ENCODE measurements around the gene WEE1.
"Not testable (repeated sequence)": the region's sequence is repeated elsewhere in the genome, so short reads cannot be mapped to it uniquely, and the experiment has no call there.

Gene WEE1

DNA sequence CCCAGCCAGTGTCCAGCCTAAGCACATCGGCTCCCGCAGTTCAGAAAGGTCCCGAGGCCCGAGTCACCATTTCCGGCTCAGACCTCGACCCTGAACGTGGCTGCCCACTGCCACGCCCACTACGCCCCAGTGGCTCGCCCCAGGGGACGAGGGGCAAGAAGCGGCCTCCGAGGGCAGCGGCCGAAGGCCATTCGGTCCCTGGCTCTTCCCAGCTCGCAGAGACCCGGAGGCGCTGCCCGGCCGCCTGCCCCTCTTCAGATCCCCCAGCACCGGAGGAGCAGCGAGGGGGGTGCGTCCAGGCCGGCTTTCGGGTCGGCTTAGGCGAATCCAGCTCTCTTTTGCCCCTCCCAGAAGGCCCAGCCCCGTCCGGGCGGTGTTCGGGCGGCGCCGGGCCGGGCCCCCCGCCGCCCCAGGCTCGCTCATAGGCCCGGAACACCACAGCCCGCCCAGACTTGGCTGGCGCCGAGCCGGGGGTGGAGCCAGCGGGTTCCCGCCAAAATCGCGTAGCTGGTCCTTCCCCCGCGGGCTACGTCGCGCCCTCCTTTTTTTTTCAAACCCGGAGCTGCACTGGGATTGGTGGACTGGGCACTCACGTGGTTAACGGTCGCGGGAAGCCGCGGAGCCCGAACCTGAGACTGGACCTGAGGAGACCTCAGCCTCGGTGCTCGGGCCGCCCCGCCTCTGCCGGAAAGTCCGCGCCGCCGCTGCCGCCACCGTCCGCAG is at the start of gene WEE1:
WEE1 (plus strand) TSS at position 619 of the 723 bp plus-strand sequence. CDS start 264 bp downstream, outside the sequence.
- peak; percentile 94 for DNase-seq (ENCODE audit: low read depth)

DNA sequence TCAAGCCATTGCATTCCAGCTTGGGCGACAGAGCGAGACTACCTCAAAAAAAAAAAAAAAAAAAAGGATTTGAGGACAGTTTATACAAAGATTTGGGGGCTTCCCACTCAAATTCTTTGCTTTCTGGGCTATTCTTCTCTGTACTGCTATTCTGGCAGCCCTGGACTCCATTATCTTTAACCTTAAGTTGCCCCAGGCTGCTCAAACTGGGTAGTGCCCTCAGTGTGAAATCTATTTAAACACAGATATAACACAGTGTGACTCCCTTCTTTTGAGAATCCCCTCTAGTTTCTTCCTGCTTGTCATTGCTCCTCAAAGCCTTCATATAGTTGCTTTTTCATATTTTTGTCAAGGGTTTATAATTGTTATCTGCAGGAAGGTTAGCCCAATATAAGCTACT is 49.5 kb upstream of the WEE1 start:
- DNase-seq (ENCODE audit: low read depth) = no peak

DNA sequence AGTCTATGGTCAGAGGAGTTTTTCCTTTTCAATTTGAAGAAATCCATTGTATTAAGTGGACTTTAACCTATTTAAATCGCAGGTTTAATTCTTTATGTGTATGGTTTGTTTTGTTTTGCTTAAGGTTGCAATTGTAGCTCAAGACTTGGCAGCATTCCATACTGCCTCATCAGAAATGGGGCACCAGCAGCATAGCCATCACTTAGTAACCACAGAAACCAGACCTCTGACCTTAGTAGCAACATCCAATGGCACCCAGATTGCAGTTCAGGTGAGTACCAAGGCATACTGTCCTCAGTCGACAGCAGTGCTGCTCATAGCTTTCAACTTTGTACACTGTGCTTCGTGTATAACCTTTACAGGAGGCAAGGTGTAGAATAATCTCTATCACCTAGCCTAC is 48.4 kb upstream of the WEE1 start:
- DNase-seq (ENCODE audit: low read depth) = no peak

DNA sequence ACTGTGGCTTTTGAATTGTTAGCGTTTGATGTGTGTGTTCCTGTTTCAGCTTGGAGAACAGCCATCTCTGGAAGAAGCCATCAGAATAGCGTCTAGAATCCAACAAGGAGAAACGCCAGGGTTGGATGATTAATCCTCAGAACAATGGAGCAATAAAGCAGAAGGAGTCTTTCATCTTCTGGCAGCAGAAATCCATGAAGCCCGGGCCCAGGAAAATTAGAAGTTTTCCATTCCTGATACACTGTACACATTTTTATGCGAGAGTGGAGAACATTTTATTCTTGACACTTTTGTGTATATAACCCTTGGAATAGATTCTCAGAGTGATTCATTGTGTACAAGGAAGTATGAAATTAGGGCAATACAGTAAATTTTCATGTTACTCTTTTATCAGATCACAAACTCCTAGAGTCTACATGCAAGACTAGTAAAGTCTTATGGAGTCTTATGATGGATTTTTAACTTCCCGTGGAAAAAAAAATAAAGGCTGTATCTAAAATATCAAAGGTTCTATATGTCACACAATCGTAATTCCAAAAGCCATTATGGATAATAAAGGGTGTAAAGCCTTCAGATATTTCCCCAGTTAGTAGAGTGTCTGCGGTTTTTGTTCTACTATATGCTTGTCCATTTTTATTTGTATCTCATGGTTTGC is 45.9 kb upstream of the WEE1 start:
- no peak for DNase-seq (ENCODE audit: low read depth)

DNA sequence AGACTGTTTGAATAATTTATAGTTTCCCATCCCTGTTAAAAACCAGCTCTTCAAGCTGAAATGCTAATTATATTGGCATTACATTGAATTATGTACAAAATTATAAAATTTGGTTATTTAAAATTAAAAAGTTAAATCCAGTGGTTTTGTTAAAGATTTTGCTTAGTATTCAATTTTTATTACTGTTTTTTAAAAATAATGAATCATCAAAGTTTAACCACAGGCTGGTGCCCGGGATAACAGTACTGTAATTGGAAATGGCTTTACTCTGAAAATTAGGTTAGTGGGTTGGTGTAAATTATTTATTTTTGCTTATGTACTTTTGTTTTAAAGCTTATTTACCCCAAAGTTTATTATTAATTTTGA is 45.4 kb upstream of the WEE1 start:
- no peak for DNase-seq (ENCODE audit: low read depth)

DNA sequence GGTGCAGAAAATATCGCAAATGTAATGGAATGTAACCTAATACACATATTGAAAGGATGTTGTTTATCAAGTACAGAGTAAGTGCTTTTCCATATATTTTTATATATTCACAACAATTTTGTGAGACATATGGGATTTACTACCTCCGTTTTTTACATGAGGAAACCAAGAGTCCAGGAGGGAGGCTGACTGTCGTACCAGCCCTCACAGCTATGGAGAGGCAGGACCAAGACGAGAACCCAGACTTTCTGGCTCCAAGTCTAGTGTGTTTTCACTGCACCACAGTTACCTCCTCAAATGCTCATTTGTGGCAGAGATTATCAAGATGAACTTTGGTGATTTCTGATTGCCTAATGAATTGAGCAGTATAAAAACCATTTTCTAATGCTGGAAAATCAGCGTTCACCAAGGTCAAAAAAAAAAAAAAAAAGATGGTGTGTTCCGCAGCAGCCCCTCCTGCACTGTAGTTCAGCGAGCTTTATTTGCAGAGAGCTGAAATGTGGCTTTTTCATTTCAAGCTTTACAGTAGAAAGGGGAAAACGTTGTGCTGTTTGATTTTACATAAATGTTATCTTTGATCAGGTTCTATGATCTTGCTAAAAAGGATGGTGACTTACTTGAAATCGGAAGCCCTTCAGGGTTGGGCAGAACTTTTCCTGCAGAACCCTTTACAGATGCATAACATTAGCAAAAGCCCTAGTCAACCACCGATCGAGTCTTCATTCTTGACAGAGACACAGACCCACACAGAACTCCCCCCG is 44.7 kb upstream of the WEE1 start:
- no peak for DNase-seq (ENCODE audit: low read depth)

DNA sequence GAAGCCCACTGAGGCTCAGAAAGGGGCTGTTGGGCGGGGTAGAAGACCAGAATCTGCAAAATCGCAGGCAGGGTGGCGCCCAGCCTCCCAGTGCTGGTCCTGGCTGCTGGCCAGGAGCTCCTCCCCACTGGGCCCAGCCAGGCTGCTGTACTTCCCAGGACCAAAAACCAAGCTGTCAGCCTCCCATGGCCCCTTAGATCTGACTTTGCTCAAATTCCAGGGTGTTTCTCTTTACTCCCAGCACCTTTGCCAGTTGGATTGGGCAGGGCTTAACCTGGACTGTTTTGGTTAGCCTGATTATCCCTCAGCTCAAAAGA is 44.2 kb upstream of the WEE1 start:
- no peak for DNase-seq (ENCODE audit: low read depth)

DNA sequence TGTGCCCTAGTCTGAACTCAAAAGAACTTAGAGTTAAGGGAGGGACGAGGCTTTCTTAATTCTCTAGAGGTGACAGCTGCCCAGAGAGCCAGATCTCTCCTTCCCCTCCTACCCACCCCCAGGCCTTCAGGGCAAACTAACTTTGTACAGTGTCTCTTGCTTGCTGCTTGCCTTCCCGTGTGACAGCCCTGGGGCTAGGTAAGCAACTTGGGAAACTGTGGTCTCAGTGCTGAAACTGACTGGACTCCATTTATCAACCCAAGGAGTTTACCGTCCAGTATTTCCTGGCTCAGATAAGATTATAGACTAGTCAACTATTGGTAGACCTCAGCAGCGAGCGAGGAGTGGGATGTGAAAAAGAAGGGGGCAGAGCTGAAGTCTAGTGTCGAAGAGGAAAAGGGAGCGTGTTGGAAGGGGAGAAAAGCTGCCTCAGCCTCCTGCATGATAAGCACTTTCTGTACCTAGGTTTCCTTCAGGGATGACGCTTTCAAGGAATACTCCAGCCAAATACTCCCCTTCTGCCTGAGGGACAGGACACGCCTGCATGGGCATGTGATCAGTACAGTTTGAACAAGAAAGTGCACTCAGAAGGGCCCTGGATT is 43.3 kb upstream of the WEE1 start:
- DNase-seq (ENCODE audit: low read depth) = no peak

DNA sequence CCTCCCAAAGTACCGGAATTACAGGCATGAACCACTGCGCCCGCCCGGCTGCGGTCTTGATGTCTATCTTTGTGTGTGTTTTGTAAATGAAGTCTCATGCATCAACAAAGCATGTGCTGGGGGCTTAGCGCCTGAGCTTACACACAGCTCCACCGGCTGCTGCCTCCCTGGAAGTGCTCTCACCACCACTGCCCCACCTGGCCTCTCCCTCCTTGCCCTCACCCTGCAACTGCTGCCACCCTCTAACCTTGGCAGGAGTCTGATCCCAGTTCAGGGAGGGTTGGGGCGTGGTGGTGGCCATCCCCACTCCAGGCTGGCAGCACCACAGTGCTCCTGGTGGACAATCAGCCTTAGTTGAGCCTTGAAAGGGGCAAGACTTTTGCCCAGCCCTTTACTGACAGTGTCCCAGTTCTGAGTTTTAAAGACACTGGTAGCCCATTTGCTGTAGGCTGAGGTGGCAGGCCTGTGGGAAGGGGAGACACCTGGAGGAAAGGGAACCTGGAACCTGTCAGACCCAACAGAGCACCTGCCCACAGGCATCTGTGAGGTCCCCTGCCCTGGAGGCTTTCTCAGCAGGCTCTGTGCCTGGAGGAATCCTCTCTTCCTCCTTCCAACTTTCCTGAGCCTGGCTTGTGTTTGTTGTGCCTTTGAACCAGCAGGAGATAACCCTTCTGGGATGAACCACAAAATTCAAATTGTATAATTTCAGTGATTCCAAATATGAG is 42.4 kb upstream of the WEE1 start:
- DNase-seq (ENCODE audit: low read depth) = no peak

DNA sequence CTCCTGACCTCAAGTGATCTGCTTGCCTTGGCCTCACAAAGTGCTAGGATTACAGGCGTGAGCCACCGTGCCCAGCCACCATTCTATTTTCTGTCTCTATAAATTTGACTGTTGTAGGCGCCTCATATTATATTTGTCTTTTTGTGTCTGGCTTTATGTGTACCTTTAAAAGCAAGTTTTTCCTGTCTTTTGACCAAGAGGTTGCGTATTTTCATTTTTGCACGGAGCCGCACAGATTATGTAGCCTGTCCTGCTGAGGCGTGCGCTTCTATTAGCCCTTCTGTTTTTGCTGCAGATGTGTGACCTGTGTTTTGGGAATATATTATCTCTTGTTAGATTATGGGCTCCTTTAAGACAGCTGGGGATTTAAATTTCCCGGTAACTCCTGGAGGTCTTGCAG is 40.4 kb upstream of the WEE1 start:
- DNase-seq (ENCODE audit: low read depth) = no peak

DNA sequence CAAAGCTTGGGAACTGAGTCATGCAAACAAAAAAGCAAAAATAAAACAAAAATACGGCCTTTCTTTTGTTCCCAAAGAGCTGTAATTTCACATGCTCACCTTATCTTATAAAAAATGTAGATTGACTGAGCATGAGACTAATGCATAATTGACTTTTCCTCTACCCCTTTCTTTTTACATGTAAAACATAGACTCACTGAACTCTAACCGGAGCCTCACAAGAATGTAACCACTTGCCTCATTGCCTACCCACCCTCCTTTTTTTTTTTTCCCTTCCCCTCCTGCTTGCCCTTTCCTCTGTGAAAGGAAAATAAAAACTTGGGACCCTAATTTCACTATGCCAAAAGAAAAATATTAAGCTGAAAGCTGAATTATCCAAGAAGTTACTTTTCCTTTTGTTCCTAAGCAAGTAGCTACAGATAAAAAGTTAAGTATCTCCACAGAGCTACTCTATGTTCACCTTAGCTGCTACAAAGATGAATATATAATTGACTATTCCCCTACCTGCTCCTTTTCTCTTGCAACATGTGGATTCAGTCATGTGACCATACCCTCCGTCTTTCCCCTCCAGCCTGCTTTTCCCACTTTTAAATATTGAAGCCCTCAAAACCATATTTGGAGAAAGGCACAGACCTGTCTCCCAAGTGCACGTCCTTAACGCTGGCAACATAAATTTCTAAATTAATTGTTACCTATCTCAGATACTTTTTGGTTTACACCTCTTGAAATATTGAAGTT is 39.6 kb upstream of the WEE1 start:
- DNase-seq (ENCODE audit: low read depth) = no peak

DNA sequence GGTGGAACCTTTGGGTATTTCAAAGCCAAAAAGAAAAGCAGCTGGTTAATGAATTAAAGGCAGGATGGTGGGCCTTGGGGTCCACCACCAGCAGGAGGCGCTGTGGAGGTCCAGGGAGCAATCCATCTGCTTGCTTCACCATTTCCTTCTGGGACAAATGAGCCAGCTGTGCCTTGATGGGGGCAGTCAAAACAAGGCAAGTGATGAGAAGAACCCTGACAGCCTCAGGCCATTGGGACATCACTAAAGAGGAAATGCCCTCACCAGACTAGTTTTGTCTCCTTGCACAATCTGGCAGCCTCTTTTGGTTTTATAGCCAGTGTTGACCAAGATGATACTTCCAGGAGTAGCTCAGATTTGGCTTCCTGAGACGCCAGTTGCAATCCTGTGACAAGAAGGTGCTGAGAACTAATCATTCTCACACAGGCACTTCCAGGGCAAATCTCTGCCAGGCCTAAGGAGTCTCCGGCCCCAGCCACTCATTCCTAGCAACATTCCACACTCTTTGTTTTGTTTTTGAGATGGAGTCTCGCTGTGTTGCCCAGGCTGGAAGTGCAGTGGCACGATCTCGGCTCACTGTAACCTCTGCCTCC is 38.2 kb upstream of the WEE1 start:
- DNase-seq (ENCODE audit: low read depth) = peak; percentile 60

DNA sequence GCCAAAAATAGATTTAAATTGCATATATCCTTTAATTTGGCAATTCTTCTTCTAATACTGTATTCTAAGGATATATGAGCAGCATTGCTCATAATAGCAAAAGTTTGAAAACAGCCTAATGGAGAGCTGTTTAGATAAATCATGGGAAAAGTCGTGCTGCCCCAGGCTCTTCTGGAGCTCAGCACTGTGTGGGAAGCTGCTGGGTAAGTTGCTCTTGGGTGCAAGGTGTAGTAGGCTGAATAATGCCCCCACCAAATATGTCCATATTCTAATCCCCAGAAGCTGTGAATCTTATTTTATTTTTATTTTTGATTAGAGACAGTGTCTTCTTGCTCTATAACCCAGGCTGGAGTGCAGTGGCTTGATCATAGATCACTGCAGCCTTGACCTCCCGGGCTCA is 34.9 kb upstream of the WEE1 start:
- DNase-seq (ENCODE audit: low read depth) = no peak

DNA sequence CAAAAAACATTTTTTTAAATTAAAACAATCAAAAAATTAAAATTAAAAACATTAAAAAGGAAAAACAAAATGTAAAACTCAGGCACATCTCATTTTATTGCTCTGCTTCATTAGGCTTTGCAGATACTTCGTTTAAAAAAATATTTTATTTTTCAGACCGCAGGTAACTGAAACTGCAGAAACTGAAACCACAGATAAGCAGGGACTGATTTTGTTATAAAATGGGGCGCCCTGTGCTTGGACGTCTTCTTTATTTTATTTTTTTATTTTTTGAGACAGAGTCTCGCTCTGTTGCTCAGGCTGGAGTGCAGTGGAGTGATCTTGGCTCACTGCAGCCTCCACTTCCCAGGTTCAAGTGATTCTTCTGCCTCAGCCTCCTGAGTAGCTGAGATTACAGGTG is 24.3 kb upstream of the WEE1 start:
- DNase-seq (ENCODE audit: low read depth) = not testable (repeated sequence)

DNA sequence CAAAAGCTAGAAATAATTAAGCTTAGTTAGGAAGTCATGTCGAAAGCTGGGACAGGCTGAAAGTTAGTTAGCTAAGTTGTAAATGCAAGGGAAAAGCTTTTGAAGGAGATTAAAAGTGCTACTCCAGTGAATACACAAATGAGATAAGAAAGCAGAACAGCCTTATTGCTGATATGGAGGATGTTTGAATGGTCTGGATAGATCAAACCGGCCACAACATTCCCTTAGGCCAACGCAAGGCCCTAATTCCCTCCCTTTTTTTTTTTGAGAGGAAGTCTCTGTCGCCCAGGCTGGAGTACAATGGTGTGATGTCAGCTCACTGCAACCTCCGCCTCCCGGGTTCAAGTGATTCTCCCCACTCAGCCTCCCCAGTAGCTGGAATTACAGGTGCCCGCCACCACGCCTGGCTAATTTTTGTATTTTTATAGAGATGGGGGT is 23.3 kb upstream of the WEE1 start:
- no peak for DNase-seq (ENCODE audit: low read depth)

DNA sequence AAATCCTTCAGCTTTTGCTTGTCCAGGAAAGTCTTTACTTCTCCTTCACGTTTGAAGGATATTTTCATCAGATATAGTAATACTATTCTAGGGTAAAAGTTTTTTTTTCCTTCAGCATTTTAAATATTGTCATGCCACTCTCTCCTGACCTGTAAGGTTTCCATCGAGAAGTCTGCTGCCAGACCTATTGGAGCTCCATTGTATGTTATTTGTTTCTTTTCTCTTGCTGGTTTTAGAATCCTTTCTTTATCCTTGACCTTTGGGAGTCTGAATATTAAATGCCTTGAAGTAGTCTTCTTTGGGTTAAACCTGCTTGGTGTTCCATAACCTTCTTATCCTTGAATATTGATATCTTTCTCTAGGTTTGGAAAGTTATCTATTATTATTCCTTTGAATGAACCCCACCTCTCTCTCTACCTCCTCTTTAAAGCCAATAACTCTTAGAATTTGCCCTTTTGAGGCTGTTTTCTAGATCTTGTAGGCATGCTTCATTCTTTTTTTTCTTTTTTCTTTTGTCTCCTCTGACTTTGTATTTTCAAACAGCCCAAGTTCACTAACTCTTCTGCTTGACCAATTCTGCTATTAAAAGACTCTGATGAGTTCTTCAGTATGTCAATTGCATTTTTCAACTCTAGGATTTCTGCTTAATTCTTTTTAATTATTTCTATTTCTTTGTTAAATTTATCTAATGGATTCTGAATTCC is 12.0 kb upstream of the WEE1 start:
- no peak for DNase-seq (ENCODE audit: low read depth)

DNA sequence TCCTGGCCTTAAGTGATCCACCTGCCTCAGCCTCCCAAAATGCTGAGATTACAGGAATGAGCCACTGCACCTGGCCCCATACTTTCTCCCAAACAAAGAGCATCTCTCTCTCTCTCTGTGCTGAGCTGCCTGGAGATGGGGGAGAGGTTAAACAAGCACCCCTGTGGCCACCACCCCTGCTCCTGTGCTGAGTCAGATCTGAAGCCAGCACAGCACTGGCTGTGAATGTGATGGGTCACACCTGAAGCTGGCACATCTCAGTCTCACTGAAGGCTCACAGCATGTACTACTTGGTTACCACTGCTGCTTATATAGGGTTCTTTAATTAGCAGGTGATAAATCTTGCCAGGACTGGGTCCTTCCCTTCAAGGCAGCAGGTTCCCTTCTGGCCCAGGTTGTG is 10.8 kb upstream of the WEE1 start:
- DNase-seq (ENCODE audit: low read depth) = no peak

DNA sequence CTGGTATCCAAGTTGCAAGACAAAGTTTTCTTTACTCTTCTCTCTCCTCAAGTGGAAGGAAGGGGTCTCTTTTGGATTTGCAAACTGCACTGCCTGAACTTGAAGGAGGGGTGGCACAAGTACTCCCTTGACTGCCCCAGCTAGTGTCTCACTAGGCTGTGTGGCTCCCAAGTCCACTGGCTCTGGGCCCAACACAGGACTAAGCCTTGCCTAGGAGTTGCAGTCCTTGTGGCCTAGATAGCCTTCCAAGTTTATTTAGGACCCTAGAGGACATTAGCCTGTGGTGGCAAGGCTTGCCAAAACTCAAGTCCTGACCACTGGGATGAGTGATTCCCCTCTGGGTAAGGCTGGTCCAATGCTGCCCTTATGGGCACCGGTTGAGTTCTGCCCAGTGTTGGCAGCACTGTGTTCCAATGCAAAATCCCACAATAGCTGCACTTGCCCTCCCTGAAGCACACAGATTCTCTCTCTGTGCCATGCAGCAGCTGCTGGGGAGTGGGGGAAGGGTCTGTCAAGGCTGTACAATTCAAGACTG is 10.2 kb upstream of the WEE1 start:
- DNase-seq (ENCODE audit: low read depth) = no peak

DNA sequence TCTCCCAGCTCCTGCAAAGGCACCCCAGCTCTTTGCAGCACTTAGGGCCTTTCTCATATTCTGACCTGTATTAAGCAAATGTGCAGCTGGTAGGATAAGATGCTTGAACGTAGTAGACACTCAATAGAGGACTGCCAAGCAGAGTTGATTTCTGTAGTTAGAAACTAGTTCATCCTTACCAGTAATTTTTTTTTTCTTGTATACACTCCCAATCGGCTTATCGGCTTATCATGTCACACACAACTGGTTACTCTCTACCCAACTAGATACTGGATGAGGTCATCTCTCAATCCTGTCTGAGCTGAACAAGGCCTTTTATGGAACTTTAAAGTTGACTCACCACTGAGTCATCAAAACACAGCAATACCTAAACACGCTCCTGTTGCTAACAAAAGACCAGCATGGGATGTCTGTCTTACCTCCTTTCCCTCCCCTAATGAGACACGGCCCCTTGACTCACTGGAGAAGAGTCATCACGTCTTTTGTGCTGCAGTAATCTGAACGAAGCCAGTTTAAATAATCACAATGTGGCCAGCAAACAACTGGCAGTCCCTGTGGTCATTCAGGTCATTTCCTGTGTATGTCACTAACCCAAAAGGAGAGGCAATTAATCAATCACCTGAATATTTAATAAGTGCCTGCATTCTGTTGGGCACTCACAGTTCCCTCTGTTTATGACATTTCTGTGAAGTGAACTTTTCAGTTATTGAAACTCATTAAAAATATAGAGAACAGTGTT is 7.5 kb upstream of the WEE1 start:
- DNase-seq (ENCODE audit: low read depth) = peak; percentile 45

All from stimulated activated CD4-positive, alpha-beta T cell treated with anti-CD3 and anti-CD28 coated beads, Interleukin-2, amount 100 ng/mL, for 4 hours (primary cell).